A549 (cell line): Measurements from ENCODE around the gene PELI2.

ENCODE experiments used
- CBX2 ChIP-seq: fragments of 200-600 bp; sonication (generic); IDR thresholded peaks from 2 replicates; pipeline ENCODE4 v1.6.1; 2016; ENCODE audit warnings: low read depth, mild to moderate bottlenecking, borderline replicate concordance
- FOSL2 ChIP-seq, 2 experiments: fragments of 450-650 bp in 1 of 2; fragments of >200 bp in 1 of 2; sonication (Bioruptor Twin) in 1 of 2; formaldehyde crosslinking; IDR thresholded peaks; 2 replicates each; pipeline versions ENCODE4 v1.5.0 to v1.6.1; 2016 to 2020; ENCODE audit warnings: mild to moderate bottlenecking in 1 of 2, moderate library complexity in 1 of 2
- KDM5A ChIP-seq: fragments of 200-600 bp; sonication (generic); IDR thresholded peaks from 2 replicates; pipeline ENCODE4 v1.6.1; 2016; ENCODE audit warnings: antibody characterized with exemption, mild to moderate bottlenecking
- MAFK ChIP-seq: fragments of 450-650 bp; IDR thresholded peaks from 2 replicates; pipeline ENCODE4 v1.6.1; 2014; ENCODE audit not compliant: partially characterized antibody
- PHF8 ChIP-seq: fragments of 200-600 bp; sonication (generic); IDR thresholded peaks from 2 replicates; pipeline ENCODE4 v1.6.1; 2016; ENCODE audit warnings: low read depth, mild to moderate bottlenecking, antibody characterized with exemption, moderate library complexity, borderline replicate concordance
- RFX5 ChIP-seq: fragments of 450-650 bp; IDR thresholded peaks from 2 replicates; pipeline ENCODE4 v1.7.1; 2014; ENCODE audit warnings: antibody characterized with exemption, mild to moderate bottlenecking, moderate library complexity
- SMC3 ChIP-seq: fragments of >200 bp; sonication (Bioruptor Twin); formaldehyde crosslinking; IDR thresholded peaks from 3 replicates; pipeline ENCODE4 v1.6.1; 2018; ENCODE audit warnings: inconsistent platforms
- TF ChIP-seq, protein P1 (sequence below): fragments of >200 bp; sonication (Bioruptor Twin); formaldehyde crosslinking; IDR thresholded peaks from 3 replicates; pipeline ENCODE4 v1.5.1; 2016
- TF ChIP-seq, protein P2 (sequence below): fragments of 200-600 bp; sonication (generic); IDR thresholded peaks from 2 replicates; pipeline ENCODE4 v1.6.1; 2016; ENCODE audit warnings: antibody characterized with exemption, mild to moderate bottlenecking, moderate library complexity
- TF ChIP-seq, protein P3 (sequence below): IDR thresholded peaks from 2 replicates; pipeline ENCODE4 v1.6.1; 2012
- TF ChIP-seq, protein P4 (sequence below): fragments of 250-450 bp; sonication (Bioruptor Pico); IDR thresholded peaks from 2 replicates; pipeline ENCODE4 v1.5.0; 2021; ENCODE audit warnings: mild to moderate bottlenecking, moderate library complexity, borderline replicate concordance

DNA sequence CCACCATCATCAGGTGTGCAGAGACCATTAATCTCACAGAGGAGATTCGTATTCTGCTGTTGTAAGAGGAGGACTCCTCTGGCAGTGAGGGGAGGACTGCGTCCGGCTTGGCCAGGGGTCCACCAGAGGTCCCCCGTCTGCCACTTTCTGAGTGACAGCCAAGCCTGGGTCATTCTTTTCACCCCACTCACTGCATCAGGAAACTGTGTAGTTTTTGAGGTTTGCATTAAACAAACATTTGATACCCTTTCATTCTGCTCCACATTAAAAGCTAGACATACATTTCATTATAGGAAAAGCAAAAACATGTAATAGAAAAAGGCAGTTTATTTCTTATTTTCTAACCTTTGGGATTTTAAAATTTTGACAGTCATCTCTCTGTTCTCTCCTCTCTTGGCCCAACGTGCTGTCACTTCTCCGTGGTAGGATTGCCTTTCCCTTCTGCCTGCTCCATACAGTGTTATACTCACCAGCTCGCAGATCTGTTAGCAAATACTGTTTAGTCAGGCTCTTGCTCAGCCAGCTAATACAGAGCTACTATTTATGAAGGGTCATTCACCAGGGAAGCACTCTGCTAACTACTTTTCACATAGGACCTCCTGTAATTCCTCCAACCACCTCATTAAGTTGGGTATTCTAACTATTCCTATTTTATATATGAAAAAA is 99.3 kb downstream of the PELI2 start:
- TF ChIP-seq SMC3 (no peak), MAFK (no peak), RFX5 (no peak), PHF8 (no peak), CBX2 (no peak), FOSL2 (IDR thresholded peaks at IDR 0.05) (no peak), FOSL2 (CRISPR knock-in tag; IDR thresholded peaks at IDR 0.05) (no peak), KDM5A (no peak)
- TF ChIP-seq, protein P1, sequence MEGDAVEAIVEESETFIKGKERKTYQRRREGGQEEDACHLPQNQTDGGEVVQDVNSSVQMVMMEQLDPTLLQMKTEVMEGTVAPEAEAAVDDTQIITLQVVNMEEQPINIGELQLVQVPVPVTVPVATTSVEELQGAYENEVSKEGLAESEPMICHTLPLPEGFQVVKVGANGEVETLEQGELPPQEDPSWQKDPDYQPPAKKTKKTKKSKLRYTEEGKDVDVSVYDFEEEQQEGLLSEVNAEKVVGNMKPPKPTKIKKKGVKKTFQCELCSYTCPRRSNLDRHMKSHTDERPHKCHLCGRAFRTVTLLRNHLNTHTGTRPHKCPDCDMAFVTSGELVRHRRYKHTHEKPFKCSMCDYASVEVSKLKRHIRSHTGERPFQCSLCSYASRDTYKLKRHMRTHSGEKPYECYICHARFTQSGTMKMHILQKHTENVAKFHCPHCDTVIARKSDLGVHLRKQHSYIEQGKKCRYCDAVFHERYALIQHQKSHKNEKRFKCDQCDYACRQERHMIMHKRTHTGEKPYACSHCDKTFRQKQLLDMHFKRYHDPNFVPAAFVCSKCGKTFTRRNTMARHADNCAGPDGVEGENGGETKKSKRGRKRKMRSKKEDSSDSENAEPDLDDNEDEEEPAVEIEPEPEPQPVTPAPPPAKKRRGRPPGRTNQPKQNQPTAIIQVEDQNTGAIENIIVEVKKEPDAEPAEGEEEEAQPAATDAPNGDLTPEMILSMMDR, result no peak
- TF ChIP-seq, protein P2, sequence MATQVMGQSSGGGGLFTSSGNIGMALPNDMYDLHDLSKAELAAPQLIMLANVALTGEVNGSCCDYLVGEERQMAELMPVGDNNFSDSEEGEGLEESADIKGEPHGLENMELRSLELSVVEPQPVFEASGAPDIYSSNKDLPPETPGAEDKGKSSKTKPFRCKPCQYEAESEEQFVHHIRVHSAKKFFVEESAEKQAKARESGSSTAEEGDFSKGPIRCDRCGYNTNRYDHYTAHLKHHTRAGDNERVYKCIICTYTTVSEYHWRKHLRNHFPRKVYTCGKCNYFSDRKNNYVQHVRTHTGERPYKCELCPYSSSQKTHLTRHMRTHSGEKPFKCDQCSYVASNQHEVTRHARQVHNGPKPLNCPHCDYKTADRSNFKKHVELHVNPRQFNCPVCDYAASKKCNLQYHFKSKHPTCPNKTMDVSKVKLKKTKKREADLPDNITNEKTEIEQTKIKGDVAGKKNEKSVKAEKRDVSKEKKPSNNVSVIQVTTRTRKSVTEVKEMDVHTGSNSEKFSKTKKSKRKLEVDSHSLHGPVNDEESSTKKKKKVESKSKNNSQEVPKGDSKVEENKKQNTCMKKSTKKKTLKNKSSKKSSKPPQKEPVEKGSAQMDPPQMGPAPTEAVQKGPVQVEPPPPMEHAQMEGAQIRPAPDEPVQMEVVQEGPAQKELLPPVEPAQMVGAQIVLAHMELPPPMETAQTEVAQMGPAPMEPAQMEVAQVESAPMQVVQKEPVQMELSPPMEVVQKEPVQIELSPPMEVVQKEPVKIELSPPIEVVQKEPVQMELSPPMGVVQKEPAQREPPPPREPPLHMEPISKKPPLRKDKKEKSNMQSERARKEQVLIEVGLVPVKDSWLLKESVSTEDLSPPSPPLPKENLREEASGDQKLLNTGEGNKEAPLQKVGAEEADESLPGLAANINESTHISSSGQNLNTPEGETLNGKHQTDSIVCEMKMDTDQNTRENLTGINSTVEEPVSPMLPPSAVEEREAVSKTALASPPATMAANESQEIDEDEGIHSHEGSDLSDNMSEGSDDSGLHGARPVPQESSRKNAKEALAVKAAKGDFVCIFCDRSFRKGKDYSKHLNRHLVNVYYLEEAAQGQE, result no peak
- TF ChIP-seq, protein P3, sequence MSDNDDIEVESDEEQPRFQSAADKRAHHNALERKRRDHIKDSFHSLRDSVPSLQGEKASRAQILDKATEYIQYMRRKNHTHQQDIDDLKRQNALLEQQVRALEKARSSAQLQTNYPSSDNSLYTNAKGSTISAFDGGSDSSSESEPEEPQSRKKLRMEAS, result no peak
- TF ChIP-seq, protein P4, sequence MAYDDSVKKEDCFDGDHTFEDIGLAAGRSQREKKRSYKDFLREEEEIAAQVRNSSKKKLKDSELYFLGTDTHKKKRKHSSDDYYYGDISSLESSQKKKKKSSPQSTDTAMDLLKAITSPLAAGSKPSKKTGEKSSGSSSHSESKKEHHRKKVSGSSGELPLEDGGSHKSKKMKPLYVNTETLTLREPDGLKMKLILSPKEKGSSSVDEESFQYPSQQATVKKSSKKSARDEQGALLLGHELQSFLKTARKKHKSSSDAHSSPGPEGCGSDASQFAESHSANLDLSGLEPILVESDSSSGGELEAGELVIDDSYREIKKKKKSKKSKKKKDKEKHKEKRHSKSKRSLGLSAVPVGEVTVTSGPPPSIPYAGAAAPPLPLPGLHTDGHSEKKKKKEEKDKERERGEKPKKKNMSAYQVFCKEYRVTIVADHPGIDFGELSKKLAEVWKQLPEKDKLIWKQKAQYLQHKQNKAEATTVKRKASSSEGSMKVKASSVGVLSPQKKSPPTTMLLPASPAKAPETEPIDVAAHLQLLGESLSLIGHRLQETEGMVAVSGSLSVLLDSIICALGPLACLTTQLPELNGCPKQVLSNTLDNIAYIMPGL (CRISPR knock-in tag), result no peak
